ENCODE measurements around the gene PLCH1. TPM values are rescaled to one million over a fixed set of nuclear protein-coding genes. Genes with fewer than 3 reads are reported as not detected.

The PLCH1 gene
- total RNA-seq, 1 donor from 2014 or later, result 4.5 TPM

DNA sequence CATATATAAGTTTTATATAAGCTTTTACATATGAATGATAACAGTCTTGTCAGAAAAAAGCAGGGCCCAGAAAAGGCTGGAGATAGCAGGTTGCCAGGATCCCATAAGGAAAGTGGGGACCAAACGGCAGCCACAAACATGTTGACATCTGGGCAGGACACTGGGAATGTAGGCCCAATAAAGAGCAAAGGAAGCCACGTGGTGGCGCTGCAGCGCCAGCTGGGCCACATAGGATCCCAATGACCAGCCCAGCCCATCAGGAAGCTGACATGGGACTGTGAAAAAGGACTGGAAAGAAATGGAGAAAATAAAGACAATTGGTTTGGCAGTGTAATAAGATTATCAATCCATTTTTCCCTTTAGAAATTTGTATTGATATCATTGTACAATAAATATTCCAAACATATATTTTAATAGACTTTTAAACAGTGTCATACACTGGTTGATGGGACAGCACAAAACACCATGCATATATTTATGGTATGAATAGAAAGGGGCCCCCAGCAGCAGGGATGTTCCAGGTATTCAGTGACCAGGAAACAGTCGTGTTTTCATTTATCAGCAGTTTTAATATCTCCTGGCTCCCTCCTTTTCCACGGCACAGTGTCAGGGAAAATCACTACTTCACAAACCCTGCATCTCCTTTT, 362.4 kb downstream of the PLCH1 start:
- ATAC-seq (peak; percentile 92), DNase-seq (ENCODE audit: low spot score) (peak; percentile 85)
- intact Hi-C loops (cut with DNase I), result no loop called here

DNA sequence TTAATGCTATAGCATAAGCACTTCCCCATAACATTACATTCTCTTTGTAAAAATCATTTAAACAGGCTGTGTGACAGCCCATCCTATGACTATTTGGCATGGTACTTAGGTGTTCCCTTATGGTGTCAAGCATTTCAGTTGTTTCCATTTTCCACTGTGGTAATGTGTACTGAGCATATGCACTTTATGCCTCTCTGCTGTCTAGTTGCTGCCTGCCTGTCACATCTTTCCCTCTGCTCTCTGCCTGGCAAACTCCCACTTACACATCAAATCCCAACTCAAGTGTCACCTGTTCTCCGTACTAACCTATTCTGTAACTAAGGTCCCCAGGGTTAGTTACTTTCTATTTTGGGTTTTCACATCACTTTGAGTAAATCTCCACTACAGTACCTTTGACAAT, 367.0 kb downstream of the PLCH1 start:
- no peak for DNase-seq (ENCODE audit: low spot score)
- no peak for ATAC-seq
- intact Hi-C loops (cut with DNase I), result no loop called here

DNA sequence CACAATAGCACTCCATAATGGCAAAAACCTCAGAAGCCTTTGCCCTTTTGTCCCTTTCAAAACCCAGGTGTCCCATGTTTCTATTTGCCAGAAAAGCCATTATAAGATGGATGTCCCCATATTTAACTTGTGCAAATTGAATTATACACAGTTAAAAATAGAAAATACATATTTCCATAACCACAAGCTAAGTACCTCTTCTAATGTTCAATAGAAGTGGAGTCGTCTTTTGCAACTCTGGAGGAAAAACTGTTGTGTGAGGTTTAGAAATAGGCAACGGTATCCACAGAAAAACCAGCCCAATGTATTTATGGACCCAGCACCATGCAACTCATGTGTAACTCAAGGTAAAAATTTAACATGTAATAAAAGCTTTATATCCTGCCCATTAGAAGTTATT, 367.8 kb downstream of the PLCH1 start:
- DNase-seq (ENCODE audit: low spot score) (no peak), ATAC-seq (no peak)
- intact Hi-C loops (cut with DNase I), result no loop called here

DNA sequence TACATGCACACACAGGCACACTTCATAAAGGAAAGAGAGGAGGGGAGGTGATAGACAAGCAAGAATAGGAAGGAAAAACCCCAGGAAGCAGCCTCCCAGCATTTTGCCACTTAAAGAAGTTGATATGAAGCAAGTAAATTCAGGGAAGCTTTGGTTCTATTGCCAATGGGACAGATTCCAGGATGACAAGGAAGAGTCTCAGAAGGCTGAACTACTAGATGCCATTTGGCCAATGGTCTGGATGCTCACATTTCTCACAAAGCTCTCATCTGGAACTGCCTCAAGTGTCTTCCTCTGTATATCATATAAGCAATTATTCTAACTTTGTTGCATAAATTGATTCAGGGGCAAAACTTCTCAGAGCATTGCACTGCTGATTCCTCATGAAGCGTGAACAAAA, 372.6 kb downstream of the PLCH1 start:
- intact Hi-C loops (cut with DNase I), result no loop called here
- ATAC-seq, result no peak
- no peak for DNase-seq (ENCODE audit: low spot score)

DNA sequence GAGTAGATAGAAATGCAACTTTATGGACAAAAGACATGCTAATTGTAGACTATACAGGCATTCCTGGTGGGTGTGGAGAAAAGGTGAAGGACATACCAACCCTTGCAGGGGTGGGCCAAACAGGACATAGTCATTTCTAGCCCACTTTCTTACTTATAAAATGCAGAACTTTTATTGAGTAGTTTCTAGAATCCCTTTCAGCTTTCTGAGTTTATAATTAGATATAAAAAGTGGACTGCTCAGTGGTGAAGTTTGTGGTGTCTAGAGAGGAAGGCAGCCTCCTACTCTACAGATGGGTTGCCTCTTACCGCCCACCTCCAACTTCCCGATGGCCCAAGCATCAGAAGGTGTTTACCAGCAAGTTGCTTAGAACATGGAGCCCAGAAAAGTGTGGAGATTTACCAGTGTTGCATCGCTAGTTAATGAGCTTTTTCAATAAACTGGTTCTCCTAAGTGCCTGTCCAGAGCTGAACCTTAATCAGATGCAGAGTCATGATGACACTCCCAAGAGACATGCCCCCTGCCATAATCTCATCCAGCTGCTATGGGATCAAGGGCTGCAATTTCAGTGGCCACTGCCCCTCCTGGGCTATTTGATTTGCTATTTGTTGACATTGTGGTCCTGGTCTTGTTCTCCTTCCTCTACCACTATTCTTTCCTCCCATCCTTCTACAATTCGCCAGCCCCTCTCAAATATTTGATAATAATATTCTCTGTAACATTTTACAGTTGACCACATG, 373.9 kb downstream of the PLCH1 start:
- ATAC-seq, result no peak
- intact Hi-C loops (cut with DNase I), result no loop called here
- DNase-seq (ENCODE audit: low spot score), result no peak

DNA sequence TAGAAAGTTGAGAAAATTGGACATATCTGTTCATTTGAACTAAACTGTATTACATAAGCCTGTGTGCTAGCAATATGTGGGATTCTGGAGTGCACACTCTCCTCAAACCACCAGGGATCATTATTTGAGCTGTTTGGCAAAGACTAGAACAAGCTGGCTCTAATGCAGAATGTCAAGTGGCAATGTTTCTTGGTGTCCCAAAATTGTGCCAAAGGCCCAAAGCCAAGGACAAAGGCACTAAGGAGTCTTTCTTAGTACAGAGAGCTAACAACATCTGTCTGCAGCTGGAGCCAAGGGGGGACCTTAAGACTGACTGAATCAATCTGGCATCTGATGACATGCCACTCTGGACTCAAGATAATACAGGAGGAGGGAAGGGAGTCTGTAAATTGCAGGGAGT, 374.7 kb downstream of the PLCH1 start:
- DNase-seq (ENCODE audit: low spot score), result no peak
- peak; percentile 72 for ATAC-seq
- intact Hi-C loops (cut with DNase I), result no loop called here

DNA sequence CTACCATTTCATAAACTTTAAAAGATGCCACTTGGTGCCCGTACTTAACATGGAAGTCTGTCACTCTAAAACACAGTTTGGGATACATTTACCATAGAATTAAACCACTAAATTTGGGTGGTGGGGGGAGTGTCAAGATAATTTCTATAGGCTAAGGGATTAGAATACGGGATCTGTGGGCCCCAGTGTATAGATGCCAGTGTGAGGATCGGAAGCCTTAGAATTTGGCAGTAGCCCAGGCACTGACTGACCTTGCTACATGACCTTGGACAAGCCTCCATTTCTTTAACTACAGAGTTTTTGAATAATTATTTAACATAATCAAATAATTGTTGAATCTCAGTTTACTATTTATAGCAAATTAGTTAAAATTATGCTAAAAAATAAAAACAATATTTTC, 375.1 kb downstream of the PLCH1 start:
- no peak for DNase-seq (ENCODE audit: low spot score)

DNA sequence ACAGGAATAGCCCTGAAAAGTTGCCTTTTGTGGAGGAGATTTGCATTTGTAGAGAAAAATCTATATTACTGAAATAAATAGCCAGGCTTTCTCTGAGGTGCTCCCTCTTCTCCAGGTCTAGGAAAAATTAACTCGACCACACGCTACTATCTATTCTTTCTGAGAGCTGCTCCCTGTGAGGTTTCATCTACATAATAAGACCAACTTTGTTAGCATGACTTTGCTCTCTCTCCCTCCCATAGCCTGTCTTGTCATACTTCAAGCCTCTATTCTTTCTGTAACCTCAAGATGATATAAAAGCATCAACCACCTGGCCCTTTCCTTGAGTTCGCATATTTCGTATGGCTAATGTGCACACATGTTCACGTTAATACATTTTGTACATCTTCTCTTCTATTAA, 375.6 kb downstream of the PLCH1 start:
- no peak for ATAC-seq
- intact Hi-C loops (cut with DNase I), result no loop called here

More for the DNA sequence above, 375.1 kb downstream of the PLCH1 start:
- intact Hi-C loops (cut with DNase I), result no loop called here
- ATAC-seq, result no peak

DNA sequence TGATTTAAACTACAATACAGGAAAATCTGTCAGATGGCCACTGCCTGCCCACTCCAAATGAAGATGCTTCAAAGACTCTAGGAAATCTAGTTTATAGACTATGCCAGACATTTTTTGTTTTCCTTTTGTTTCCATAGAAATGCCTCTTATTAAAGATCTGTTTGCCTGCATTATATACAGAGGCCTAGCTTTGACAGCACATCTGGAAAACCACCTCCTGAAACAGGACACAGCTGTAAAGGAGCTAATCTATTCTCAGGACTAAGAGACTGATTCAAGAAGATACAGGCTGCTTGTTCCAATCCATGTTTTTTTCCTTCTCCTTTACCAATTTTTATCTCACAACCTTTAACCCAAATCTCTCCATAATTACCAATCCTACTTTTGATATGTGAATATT, 376.1 kb downstream of the PLCH1 start:
- no peak for DNase-seq (ENCODE audit: low spot score)
- no peak for ATAC-seq
- intact Hi-C loops (cut with DNase I), result no loop called here

More for the DNA sequence above, 375.6 kb downstream of the PLCH1 start:
- no peak for DNase-seq (ENCODE audit: low spot score)

DNA sequence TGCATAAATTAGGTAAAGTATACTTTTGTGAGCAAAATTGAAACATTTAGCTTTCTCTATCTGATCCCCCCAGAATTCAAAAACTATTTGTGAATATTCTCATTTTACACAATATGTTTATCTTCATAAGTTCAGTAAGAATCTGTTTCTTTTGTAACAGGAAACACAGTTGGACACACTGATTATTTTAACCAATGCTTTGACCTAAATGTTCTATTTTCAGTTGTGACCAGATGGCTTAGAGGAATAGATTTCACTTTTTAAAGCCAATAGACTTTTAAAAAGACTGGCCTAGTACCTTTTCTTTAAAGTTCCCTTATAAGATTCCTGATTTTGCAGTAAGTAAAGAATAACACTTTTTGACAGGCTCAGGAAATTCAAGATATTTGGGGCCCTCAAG, 377.4 kb downstream of the PLCH1 start:
- DNase-seq (ENCODE audit: low spot score) (no peak), ATAC-seq (no peak)
- intact Hi-C loops (cut with DNase I), result no loop called here

DNA sequence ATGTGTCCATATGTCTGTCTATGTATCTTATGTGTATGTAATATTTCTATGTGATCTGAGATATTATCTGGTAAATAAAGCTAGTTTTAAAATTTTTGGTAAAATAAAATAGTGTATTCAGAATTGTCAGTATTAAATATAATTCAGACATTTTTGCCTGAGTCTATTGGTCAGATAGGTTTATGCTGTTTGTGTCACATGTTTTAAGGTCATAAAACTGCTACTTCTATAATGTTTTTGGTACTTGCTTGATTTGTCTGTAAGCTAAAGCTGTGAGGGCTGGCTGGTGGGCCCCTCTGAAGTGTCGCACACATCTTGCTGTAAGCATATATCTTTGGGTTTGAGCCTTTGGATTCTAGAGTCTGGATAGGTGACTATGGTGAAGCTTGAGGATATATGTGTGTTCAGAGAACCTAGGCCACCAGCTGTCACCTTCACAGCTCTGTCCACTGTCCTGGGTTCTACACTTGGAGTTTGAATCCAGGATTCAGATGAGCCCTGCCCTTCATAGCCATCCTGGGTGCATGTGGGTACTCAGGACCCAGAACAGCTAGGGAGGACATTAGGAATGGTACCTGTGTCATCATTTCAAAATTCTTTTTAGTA, 379.6 kb downstream of the PLCH1 start:
- ATAC-seq (no peak), DNase-seq (ENCODE audit: low spot score) (no peak)
- intact Hi-C loops (cut with DNase I), result no loop called here

DNA sequence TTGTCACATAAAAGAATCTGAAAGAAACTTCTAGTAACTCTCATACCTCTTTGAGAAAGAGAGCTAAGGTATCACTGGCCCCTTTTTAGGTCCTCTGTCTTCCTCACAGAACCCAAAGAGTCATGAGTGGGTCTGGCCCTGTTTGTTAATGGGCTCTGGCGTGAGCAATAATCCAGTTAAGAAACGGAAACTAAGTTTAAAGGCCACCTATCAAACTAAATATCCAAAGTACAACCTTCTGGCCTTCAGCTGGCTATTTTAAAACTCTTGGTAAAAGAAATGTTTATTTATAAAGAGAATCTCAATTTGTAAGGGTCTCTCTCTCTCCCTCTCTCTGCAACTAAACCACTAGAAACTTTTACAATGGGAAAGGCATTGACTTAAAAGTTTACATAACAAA, 380.4 kb downstream of the PLCH1 start:
- intact Hi-C loops (cut with DNase I), result no loop called here
- DNase-seq (ENCODE audit: low spot score) (no peak), ATAC-seq (no peak)

DNA sequence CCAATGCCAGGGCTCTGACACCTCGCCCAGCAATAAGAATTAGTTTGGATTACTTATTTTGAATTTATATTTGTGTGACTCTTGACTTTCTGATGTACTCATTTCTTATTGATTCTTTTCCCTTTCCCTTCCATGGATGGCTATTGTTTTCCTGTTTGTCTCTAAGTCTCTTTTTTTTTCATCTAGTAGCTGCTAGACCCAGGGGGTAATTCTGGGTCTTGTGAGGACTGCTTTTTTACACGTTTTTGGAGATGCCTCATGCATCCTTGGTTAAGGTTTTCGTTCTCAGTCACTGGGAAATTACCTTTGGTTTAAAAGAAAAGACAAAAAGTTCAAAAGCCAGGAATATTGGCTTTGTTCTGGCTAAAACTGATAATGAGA, 381.2 kb downstream of the PLCH1 start:
- intact Hi-C loops (cut with DNase I), result no loop called here

DNA sequence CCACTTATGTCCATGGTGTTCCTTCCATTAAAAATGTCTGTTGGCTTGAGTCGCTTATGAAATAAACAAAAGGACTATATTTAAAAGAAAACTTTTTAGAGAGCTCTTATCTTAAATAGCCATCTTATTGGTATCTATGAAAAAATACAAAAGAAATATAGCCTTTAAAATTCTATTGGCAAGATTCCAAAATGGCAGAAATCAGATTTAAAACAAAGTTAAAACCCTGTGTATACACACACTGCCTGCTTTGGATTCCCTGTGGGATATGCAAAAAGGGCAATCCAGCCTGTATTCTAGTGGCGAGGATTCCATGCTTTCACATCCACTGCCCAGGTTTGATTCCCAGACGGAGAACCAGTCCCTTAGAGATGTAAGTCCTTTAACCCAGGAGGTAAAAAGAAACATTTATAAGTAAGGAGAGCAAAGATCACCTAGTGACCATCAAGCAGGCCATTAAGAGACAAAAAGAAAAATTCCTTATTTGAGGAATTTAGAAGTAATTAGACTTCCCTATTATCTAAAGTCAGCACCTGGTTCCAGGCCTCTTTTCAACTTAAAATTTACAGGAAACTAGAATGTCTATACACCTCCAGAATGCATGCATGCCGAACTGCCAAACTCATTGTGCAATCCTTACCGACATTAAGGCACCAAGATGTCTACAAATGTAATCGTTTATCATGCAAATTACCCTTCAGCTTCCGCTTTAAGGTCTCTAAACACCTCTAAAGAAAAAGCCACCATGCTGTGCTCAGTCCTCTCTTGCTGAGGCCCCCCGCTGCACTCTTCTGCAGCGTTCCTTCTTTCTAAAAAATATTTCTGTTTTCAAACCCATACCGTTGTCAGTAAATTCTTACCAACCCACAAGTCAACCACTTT, 381.8 kb downstream of the PLCH1 start:
- intact Hi-C loops (cut with DNase I), result no loop called here
- no peak for ATAC-seq
- DNase-seq (ENCODE audit: low spot score), result no peak

More for the DNA sequence above, 381.2 kb downstream of the PLCH1 start:
- DNase-seq (ENCODE audit: low spot score), result no peak
- no peak for ATAC-seq

DNA sequence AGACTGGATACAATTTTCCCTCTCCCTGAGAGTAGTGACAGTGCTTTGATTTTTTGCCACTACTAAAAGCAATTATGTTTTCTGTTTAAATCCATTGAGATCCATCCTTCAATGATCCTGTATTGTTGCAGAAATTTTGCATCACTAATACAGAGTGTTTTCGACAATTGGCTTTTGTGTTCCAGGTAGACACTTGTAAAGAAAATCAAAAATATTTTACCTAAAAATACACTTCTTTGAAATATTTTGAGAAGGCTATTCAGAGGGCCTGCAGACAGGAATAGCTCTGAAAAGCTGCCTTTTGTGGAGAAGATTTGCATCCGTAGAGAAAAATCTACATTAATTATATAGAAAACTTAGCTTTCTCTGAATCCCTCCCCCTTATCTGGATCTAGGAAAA, 384.6 kb downstream of the PLCH1 start:
- DNase-seq (ENCODE audit: low spot score) (no peak), ATAC-seq (no peak)
- intact Hi-C loops (cut with DNase I), result no loop called here

DNA sequence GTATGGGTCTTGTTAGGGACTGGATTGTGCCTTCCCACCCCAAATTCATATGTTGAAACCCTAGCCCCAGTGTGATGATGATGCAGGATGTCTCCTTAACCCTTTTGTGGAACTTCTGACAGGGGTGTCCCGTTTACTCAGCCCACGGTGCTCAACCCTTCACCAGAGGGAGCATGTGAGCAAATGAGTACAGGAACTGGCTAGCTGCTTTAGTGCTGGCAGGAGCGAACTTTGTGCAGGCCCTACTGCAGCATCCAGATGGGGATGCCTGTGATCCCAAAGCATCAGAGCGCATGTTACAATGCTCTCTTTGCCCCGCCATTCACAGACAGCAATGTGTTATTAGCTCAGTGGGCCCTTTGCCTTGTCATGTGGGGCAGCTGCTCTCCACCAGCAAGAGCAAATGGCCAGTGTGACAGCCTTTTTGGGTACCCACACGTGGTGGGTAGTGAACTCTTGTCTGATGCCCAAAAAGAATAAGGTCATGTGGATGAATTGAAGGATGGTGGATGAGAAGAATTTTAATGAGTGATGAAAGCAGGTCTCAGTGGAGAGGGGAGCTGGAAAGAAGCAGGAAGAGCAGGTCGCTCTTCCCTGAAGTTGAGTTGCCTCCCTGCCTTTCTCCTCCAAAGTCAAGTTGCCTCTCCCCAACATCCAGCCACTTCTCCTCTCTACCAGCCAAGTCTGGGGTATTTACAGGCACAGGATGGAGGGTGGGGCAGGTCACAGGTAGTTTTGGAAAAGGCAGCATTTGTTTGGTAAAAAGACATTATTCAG, 388.1 kb downstream of the PLCH1 start:
- peak; percentile 40 for ATAC-seq
- intact Hi-C loops (cut with DNase I), result loop anchor here (10.0 kb wide), 1 partner anchor 348 kb away; no protein-coding TSS in a partner anchor
- no peak for DNase-seq (ENCODE audit: low spot score)

DNA sequence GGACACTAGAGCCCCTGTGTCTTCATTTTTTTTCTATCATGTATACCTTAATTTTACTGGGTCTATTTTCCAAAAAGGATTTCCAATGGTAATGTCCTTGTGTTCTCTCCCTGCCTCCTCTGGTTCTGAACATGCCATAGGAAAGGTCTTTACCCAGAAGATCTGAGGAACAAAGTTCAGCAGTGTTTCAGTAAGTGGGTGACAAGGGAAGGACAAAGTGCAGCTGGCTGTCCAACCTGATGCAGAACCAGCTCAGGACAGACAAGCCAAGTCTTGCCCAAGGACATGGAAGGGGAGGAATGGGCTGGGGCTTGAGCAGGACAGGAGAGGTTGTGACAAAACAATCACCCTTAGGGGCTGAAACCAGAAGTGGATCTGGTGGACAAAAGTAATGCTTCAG, 390.2 kb downstream of the PLCH1 start:
- no peak for DNase-seq (ENCODE audit: low spot score)
- intact Hi-C loops (cut with DNase I), result loop anchor here (10.0 kb wide), 1 partner anchor 350 kb away; no protein-coding TSS in a partner anchor

DNA sequence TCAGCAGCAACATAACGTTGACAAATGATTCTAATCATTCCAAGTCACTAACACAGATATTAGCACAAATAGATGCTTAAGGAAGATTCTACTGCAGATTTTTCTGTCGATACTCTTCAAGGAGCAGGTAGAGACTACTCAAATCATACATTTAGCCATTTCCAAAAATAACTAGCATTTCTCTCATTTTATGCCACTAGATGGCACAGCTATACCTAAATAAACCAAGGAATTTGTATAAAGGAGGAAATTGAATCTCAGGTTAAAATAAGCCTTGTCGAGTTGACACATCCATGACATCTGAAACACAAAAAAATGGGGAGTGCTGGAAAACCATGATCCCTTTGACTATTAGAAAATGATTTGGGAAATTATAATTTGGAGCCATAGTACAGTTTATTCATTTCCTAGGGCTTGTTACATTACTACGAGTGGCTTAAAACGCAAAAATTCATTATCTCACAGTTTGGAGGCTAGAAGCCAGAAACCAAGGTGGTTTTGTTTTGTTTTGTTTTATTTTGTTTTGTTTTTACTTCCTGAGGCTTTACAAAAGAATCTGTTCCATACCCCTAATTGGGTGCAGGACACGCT, 391.9 kb downstream of the PLCH1 start:
- peak; percentile 52 for ATAC-seq
- intact Hi-C loops (cut with DNase I), result loop anchor here (10.0 kb wide), 1 partner anchor 352 kb away; no protein-coding TSS in a partner anchor
- DNase-seq (ENCODE audit: low spot score), result no peak

More for the DNA sequence above, 390.2 kb downstream of the PLCH1 start:
- ATAC-seq, result no peak
